Nephron progenitor cell (in vitro differentiated cells): ENCODE data around the gene BICD1.

Experiments used
- DNase-seq: peaks from one replicate; pipeline ENCODE4 v3.0.0; 2021
- H3K27ac Mint-ChIP-seq: 2 replicates; pipeline ENCODE4 v1.8.0; 2021; ENCODE audit warnings: mild to moderate bottlenecking, moderate library complexity, mixed read lengths
- H3K27me3 Mint-ChIP-seq: 2 replicates; pipeline ENCODE4 v1.8.0; 2021; ENCODE audit warnings: mild to moderate bottlenecking, low read depth, mixed read lengths; ENCODE audit not compliant: poor library complexity
- H3K36me3 Mint-ChIP-seq: 2 replicates; pipeline ENCODE4 v1.8.0; 2021; ENCODE audit warnings: low read depth, mixed read lengths
- H3K4me1 Mint-ChIP-seq: 2 replicates; pipeline ENCODE4 v1.8.0; 2021; ENCODE audit warnings: mixed read lengths
- H3K4me3 Mint-ChIP-seq: 2 replicates; pipeline ENCODE4 v1.8.0; 2021; ENCODE audit warnings: mild to moderate bottlenecking, moderate library complexity, mixed read lengths
- H3K9me3 Mint-ChIP-seq: 2 replicates; pipeline ENCODE4 v1.8.0; 2021; ENCODE audit warnings: mild to moderate bottlenecking, moderate library complexity, mixed read lengths
- TF ChIP-seq, protein P1 (sequence below): fragments of 200-600 bp; sonication (generic); IDR thresholded peaks from 2 replicates; pipeline ENCODE4 v1.5.0; 2021; ENCODE audit warnings: antibody characterized with exemption

BICD1 gene

DNA sequence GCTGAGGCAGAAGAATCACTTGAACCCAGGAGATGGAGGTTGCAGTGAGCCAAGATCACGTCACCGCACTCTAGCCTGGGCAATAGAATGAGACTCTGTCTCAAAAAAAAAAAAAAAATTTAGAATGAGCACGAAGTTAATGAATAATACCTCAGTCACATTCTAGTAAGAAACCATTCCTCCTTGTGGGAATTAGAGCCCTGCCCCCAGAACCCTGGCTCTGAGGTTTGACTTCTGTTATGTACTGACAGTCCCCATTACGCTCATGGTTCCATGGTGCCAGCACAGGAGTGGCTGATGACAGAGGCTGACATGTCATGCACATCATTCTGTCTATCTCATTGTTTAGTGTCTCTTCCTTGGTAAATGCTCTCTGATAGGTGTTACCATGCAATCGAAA is 160.1 kb downstream of the BICD1 start:
- H3K36me3 Mint-ChIP-seq, result no peaks in the 10 kb centered on the region
- no peak for DNase-seq

DNA sequence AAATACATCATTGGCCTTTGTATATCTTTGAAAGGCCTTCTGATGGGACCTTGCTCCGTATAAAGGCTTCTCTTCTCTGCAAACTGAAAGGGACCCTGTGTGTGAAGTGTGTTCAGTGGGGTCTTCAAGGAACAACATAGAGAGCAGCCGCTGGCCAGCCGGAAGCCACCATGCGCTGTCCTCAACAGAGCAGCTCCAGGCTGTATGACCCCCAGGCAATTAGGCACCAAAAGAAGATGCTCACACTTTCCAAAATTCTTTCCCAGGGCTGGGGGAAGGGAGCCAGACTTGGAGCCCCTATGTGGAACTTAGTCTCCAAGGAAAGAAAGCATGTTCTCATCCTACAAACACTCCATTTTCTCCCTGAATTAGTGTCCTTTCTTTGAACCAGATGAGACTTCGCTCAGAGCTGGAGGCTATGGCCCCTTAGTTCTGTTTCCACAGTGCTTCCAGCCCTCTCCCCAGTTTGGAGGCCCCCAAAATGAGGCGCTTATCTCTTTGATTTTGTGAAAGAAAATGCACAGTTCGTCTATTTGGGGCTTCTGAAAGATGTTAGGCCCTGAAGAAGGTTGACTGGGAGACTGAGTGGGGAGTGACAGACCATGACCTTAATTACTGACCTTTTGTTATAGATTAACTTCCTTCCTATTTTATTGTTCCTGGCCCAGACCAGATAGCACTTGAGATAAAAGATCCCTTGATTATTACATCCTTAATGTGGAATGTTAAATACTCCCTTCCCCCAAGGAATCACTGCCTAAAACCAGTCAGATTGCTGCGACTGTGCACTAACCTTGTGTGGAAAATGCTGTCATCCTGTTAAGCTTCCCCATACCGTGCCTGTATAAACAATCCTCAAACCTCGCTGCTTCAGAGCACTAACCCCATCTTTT is 164.4 kb downstream of the BICD1 start:
- H3K27me3 Mint-ChIP-seq, result no peaks in the 10 kb centered on the region
- H3K36me3 Mint-ChIP-seq, result peaks cover 12% of the 10 kb centered on the region
- peak overlapping the region; percentile 0 for H3K4me3 Mint-ChIP-seq
- H3K27ac Mint-ChIP-seq, result peak overlapping the region; percentile 97
- TF ChIP-seq, protein P1, sequence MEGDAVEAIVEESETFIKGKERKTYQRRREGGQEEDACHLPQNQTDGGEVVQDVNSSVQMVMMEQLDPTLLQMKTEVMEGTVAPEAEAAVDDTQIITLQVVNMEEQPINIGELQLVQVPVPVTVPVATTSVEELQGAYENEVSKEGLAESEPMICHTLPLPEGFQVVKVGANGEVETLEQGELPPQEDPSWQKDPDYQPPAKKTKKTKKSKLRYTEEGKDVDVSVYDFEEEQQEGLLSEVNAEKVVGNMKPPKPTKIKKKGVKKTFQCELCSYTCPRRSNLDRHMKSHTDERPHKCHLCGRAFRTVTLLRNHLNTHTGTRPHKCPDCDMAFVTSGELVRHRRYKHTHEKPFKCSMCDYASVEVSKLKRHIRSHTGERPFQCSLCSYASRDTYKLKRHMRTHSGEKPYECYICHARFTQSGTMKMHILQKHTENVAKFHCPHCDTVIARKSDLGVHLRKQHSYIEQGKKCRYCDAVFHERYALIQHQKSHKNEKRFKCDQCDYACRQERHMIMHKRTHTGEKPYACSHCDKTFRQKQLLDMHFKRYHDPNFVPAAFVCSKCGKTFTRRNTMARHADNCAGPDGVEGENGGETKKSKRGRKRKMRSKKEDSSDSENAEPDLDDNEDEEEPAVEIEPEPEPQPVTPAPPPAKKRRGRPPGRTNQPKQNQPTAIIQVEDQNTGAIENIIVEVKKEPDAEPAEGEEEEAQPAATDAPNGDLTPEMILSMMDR, result no peak
- H3K4me1 Mint-ChIP-seq, result peaks cover 57% of the 10 kb centered on the region
- H3K9me3 Mint-ChIP-seq, result no peaks in the 10 kb centered on the region
- peak; percentile 26 for DNase-seq

More for the DNA sequence above, 160.1 kb downstream of the BICD1 start:
- no peak overlapping the region for H3K4me3 Mint-ChIP-seq
- peak overlapping the region; percentile 62 for H3K27ac Mint-ChIP-seq
- H3K4me1 Mint-ChIP-seq, result peaks cover 45% of the 10 kb centered on the region
- TF ChIP-seq, protein P1, result no peak
- peaks cover 3% of the 10 kb centered on the region for H3K27me3 Mint-ChIP-seq
- H3K9me3 Mint-ChIP-seq, result no peaks in the 10 kb centered on the region

DNA sequence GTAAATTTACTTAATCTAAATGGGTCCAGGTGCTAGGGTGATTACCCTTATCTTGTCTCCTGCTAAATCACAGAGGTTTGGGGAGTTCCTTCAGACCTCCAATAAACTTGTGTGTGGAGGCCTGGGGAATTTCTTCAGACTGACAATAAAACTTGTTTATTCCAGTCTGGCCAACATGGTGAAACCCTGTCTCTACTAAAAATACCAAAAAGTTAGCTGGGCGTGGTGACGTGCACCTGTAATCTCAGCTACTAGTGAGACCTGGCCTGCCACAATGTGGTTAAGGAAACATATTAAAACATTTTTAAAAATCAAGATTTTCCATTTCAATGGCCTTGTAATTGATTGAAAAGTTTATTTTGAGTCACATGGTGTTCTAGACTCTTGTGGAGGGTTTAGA is 165.8 kb downstream of the BICD1 start:
- Mint-ChIP-seq H3K4me1 (peaks cover 50% of the 10 kb centered on the region), H3K36me3 (peaks cover 21% of the 10 kb centered on the region), H3K27me3 (no peaks in the 10 kb centered on the region), H3K4me3 (no peak overlapping the region), H3K9me3 (no peaks in the 10 kb centered on the region), H3K27ac (peak overlapping the region; percentile 97)
- DNase-seq, result no peak
- TF ChIP-seq, protein P1, result no peak

DNA sequence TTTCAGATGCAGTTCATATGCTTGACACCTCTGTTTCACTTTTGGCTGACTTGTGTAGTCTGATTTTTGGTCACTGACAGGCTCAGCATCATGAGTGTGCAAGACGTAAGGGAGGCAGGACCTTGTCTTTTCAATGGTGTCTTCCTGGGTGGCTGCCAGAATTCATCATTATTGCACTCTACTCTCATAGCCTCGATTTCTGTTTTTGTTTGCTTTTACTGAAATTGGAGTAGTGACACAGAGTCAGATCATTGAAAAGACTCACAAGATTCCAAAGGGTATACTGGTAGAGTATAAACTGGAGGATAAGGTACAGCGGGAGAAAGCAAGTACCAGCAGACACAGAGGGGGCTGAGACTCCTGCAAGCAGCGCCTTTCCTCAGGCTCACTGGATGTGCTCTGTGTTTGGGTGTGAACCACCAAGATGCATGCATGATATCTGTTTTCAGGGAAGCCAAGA is 166.4 kb downstream of the BICD1 start:
- H3K4me1 Mint-ChIP-seq, result peaks cover 44% of the 10 kb centered on the region
- peak overlapping the region; percentile 97 for H3K27ac Mint-ChIP-seq
- peaks cover 5% of the 10 kb centered on the region for H3K9me3 Mint-ChIP-seq
- TF ChIP-seq, protein P1, result no peak
- no peaks in the 10 kb centered on the region for H3K27me3 Mint-ChIP-seq
- no peak for DNase-seq
- H3K4me3 Mint-ChIP-seq, result no peak overlapping the region
- peaks cover 27% of the 10 kb centered on the region for H3K36me3 Mint-ChIP-seq

DNA sequence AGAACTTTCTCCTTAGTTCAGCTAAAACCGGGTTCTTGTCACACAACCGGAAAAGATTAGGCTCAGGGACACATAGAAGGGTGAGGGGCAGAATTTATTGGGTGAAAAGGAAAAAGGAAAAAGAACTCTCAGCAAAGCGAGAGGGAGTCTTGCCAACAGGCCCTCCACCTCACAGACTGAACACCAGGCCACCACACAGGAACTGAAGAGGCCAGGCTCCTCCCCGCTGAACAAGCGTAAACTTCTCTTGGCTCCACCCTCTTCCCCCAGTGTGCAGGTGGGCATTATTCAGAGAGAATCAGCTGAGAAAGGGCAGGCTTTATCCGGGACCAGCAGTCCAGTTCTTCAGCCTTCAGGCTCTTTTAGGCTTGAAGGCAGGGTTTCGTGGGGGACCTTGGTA is 167.1 kb downstream of the BICD1 start:
- no peaks in the 10 kb centered on the region for H3K27me3 Mint-ChIP-seq
- peaks cover 7% of the 10 kb centered on the region for H3K9me3 Mint-ChIP-seq
- H3K4me3 Mint-ChIP-seq, result peak overlapping the region; percentile 15
- H3K36me3 Mint-ChIP-seq, result peaks cover 30% of the 10 kb centered on the region
- peak overlapping the region; percentile 97 for H3K27ac Mint-ChIP-seq
- DNase-seq, result peak; percentile 26
- peaks cover 40% of the 10 kb centered on the region for H3K4me1 Mint-ChIP-seq
- TF ChIP-seq, protein P1, result no peak
